Kidney capillary endothelial cell (primary cell): ENCODE measurements around the gene MEX3C.

Experiments used
- DNase-seq: peaks from one replicate; pipeline ENCODE4 v3.0.0-alpha.2; 2018; ENCODE audit warnings: low spot score

The MEX3C gene

GRCh38 chr18:51153659-51154371, 43.7 kb downstream of the MEX3C start:
- DNase-seq = no peak

DNA sequence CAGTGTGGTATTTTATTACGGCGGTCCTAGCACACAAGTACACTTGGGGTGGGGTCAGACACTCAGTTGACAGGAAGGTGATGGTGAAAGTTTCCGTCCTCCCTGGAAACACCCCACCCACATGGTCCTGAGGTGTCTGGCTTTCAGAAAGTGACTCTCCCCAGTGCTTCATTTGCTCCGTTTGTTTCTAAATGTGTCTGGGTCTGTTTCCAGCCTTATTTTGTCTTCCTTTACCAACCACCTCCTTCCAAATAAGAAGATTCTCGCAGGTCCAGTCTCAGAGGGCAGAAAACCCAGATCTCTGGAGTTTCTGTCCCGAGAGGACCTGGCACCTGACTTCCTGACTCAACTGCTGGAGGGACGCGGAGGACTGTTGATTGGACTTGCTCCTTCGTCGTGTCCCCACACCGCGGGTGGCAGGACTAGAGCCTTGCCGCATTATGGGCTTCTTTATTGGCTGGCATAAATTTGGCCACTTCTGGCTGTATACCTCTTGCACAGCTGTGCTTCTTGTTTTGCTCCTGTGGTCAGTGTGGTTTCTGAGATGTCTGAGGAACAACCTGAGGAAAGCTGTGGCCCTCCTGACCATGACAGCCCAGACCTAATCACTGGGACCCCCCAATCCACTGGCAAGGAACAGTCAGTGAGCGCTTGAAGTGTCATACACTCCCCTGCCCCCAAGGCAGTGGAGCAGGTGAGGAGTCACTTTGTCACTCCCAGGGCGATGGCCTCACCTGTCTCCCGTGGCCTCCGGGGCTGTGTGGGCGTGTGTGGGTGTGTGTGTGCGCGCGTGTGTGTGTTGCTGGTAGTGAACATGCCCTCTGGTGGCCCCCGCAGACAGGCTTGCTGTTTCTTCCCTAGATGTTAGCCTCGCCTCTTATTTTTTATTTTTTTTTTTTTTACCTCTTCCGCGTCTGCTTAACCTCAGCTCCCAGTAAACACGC, 45.6 kb downstream of the MEX3C start:
- DNase-seq = no peak

GRCh38 chr18:51151185-51151567, 46.3 kb downstream of the MEX3C start:
- DNase-seq = no peak

DNA sequence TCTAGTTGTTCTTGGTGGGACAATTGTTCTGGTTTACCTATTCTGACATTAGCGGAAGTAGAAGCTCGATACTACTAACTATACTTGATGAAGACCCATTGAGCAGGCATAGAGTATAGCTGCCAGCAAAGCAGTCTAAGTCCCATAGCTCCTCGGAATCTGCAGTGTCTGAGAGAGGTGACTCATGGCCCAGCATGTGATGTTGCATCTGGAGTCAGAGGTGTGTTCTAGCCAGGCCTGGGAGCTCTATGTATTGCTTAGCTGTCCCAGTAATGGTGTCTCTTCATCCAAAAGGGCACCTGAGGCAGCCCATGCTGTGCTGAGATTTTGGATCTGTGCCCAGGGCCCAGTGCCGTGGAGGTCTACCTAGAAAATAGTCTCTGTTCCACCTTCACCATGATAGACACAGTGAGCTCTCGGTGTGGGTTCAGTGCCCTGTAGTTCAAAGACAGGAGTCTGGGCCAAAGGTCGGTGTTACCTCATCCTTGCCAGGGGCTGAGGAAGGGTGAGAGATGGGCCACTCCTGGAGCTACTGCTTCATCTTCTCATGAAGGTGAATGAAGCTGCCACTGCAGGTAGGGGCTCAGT, 47.3 kb downstream of the MEX3C start:
- no peak for DNase-seq

DNA sequence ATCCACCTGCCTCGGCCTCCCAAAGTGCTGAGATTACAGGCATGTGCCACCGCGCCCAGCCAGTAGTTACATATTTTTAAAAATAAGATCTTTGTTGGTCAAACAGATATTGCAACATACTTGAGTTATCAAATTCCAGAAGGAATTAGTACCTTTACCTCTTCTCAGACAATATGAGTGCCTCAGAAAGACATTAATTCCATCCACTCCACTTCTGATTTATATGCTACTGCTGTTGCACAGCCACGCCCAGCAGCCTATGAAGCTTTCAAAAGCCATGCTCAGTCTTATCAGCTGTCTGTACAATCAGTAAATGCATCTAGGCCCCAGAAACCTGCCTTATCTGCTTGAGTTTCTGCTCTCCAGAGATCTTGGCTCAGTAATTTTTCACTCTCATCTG, 47.8 kb downstream of the MEX3C start:
- DNase-seq = no peak

- no peak for DNase-seq
These were observed 50.6 kb downstream of the MEX3C start for GRCh38 chr18:51146909-51147308.

DNA sequence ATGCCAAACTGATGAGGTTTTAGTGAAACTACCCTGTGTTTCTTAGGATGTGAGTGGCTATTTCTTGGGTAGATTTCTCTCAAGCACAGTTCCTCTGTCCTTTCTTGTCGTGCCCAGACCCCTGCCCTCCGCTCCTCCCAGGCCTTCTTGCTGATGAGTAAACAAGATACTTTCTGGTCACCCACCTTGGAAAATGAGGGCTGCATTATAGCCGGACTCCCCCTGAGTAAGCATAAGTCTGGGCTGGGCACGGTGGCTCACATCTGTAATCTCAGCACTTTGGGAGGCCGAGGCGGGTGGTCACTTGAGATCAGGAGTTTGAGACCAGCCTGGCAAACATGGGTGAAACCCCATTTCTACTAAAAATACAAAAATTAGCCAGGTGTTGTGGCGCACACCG, 58.5 kb downstream of the MEX3C start:
- no peak for DNase-seq

GRCh38 chr18:51137891-51138290, 59.6 kb downstream of the MEX3C start:
- no peak for DNase-seq

DNA sequence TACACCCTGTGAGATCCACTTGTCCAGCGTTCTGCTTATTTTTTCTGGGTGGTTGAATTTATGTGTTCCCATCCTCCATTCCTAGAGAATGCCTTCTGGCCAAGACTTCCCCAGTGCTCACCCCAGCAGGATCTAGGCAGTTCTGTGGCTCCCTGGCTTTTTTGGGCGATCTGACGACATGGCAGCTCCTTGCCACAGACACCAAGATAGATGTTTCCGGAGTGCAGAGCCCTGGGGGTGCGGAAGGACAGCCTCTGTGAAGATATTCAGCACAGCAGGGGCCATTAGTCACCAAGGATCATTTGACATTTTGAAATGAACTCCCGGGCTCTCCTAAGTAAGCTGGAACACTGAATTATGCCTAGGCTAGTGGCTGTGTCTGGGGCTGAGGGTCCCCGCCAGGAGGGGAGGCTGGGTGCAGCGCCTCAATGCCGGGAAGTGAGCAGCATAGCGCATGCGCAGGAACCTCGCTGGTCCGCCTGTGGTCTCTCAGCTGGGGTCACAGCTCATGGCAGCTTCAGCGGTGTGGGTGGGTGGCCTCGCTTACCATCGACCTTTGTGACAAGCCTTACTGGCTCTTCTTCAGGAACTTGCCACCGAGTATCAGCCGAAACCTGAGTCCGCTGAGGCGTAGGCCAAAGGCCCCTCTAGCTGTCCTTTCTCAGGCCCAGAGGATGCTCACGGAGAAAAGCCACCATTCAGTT, 60.3 kb downstream of the MEX3C start:
- DNase-seq = no peak

- no peak for DNase-seq
These were observed 61.7 kb downstream of the MEX3C start for GRCh38 chr18:51135795-51136194.

DNA sequence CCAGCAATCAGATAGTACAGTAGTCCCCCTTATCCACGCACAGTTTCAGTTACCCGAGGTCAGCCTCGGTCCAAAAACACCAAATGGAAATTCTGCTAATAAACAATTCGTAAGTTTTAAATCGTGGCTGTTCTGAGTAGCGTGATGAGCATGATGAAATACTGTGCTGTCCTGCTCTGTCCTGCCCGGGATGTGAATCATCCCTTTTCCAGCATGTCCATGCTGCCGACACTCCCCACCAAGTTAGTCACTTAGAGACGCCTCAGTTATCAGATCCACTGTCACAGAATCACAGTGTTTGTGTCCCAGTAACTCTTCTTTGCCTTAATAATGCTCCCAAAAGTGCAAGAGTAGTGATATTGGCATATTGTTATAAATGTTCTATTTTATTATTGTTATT, 62.1 kb downstream of the MEX3C start:
- DNase-seq = no peak

- no peak for DNase-seq
These were observed 62.8 kb downstream of the MEX3C start for GRCh38 chr18:51134721-51135120.

- no peak for DNase-seq
These were observed 63.8 kb downstream of the MEX3C start for GRCh38 chr18:51133580-51134160.

DNA sequence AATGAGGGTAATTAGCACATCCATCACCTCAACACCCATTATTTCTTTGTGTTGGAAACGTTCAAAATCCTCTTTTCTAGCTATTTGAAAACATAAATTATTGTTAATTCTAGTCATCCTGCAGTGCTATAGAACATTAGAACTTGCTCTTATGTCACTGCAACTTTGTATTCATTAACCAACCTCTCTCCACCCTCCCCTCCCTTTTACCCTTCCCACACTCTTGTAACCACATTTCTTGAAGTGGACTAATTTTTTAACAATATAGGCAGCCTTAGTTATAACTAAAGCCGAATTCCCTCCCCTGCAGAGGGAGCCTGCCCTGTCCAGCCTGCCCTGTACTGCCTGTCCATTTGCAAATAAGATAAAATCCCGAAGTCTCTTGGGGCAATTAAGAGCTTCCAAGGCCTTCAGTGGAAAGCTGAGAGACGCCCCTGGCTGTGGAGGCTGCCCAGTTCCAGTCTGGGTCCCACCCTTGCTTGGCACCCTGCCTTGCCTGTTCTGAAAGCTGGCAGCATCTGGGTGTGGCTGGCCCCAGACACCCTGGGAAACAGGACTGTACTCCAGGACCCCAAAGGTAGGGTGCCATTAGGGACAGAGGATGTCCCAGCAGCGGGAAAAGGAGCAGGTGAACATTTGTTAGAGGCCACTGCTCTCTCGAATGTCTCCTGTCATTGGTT, 65.1 kb downstream of the MEX3C start:
- DNase-seq = no peak

DNA sequence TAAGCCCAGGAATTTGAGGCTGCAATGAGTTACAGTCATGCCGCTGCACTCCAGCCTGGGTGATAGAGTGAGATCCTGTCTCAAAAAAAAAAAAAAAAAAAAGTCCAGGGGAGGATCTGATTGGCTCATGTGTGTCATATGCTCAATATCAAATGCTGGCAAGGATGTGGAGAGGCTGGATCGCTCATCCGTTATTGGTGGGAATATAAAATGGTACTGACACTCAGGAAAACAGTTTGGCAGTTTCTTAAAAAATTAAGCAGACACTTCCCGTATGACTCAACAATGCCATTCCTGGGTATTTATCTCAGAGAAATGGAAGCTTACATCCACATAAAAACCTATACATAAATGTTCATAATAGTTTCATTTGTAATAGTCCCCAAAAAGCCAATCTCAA, 68.9 kb downstream of the MEX3C start:
- no peak for DNase-seq

DNA sequence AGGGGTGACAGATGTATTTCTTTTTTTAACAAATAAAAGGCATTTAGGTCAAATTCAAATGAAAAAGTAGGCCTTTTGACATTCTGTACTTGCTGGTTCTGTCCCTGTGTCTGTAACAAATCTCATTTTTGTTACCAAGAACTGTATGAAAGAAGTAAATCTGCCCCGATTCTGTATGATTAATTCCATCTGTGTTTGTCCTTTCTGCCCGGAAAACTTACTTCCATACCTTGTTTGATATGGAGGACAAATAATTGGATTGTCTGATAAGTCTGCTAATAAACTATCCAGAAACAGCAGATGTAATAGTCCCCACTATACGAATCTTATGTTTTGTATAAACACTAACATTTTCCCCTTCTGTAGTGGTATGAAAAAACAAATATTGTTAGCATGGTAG, 69.8 kb downstream of the MEX3C start:
- no peak for DNase-seq

DNA sequence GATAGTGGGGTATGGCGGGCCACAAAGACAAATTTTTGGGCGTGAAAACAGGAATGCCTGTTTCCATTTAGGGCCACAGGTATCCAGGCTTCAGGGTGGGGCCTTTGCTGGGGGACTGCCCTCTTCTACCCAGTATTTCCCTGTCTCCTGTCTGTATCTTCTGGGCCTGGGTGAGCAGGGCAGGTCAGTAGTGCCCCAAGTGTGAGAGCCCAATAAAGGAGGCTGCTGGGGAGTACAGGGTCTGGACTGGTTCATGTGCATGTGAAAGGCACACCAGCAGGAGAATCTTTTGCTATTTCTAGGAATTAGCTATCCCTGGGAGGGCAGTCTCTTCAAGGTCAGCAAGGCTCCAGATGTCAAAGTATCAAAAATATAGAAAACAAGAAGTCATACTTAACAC, 71.5 kb downstream of the MEX3C start:
- DNase-seq = no peak
